ENCODE results near the gene SPDYE8.
"Not testable (repeated sequence)": the region's sequence is repeated elsewhere in the genome, so short reads cannot be mapped to it uniquely, and the experiment has no call there.

The SPDYE8 gene, protein sequence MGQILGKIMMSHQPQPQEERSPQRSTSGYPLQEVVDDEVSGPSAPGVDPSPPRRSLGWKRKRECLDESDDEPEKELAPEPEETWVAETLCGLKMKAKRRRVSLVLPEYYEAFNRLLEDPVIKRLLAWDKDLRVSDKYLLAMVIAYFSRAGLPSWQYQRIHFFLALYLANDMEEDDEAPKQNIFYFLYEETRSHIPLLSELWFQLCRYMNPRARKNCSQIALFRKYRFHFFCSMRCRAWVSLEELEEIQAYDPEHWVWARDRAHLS

DNA sequence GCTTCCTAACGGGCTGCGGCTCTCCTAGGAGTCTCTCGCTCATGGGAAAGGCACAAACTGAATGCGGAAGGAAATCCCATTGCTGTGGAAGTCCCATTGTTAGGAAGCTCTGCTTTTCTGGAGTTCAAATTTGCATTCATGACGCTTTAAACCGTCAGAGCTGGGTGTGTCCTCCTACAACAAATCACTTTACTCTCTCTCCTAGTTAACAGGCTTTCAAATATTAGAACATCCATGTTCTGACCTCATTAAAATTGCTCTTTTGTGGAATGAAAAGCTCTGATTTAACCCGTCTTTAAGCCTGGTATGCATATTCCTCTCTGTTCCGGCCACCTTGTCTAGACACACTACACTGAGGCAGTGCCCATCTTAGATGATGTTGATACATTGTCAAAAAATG, at the start of gene SPDYE8:
TSS of gene SPDYE8 (minus strand) at position 101 of the 400 bp plus-strand sequence. CDS start 1,800 bp downstream, outside the sequence.
- DNase-seq (ENCODE audit: low read depth): not testable (repeated sequence)

DNA sequence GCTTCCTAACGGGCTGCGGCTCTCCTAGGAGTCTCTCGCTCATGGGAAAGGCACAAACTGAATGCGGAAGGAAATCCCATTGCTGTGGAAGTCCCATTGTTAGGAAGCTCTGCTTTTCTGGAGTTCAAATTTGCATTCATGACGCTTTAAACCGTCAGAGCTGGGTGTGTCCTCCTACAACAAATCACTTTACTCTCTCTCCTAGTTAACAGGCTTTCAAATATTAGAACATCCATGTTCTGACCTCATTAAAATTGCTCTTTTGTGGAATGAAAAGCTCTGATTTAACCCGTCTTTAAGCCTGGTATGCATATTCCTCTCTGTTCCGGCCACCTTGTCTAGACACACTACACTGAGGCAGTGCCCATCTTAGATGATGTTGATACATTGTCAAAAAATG, 28.2 kb upstream of the SPDYE8 start, which contains the start of gene SPDYE11:
TSS of gene SPDYE11 (minus strand) at position 101 of the 400 bp plus-strand sequence. CDS start 1,800 bp downstream, outside the sequence.
- not testable (repeated sequence) for DNase-seq (ENCODE audit: low read depth)

DNA sequence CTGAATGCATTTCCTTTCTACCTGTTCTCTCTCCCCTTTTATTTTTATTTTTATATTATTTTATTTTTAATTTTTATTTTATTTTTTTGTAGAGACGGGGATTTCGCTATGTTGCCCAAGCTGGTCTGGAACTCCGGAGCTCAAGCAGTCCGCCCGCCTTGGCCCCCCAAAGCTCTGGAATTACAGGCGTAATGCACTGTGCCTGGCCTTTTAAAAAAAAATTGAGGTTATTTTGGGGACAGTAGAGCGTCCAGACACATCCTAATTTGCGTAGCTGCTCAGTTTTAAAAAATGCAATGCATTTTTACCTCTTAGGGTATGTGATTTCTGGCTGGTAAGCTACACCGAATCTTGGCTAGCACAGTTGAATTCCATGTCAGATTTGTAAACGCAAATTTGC, 23.1 kb downstream of the SPDYE8 start:
- not testable (repeated sequence) for DNase-seq (ENCODE audit: low read depth)

DNA sequence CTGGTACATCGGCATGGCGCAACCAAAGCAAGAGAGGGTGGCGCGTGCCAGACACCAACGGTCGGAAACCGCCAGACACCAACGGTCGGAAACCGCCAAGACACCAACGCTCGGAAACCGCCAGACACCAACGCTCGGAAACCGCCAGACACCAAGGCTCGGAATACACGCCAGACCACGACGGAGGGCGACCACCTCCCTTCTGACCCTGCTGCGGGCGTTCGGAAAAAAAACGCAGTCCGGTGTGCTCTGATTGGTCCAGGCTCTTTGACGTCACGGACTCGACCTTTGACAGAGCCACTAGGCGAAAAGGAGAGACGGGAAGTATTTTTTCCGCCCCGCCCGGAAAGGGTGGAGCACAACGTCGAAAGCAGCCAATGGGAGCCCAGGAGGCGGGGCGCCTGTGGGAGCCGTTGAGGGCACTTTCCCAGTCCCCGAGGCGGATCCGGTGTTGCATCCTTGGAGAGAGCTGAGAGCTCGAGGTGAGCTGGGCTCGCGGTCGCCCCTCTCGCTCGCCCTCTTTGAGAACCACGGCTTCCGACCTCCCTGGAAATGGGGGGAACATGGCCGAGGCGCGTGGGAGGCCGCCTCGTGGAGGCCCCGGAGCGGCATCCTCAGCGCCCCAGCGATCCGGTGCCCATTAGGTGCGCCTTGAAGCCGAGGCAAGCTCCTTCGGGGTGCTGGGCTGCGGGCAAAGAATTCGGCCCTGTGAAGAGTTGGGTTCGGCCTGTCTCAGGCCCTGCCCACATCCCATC, 23.7 kb downstream of the SPDYE8 start:
- DNase-seq (ENCODE audit: low read depth): peak; percentile 85

DNA sequence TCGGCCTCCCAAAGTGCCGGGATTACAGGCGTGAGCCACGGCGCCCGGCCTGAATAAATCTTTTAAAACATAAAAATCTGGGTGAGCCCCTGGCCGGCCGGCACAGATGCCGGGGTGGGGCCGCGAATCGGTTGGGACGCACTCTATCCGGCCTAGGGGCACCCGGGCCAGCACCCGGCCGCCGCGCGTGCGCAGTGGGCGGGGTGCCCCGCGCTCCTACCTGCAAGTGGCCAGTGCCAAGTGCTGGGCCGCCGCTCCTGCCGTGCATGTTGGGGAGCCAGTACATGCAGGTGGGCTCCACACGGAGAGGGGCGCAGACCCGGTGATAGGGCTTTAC, 24.2 kb downstream of the SPDYE8 start:
- DNase-seq (ENCODE audit: low read depth): peak; percentile 59

DNA sequence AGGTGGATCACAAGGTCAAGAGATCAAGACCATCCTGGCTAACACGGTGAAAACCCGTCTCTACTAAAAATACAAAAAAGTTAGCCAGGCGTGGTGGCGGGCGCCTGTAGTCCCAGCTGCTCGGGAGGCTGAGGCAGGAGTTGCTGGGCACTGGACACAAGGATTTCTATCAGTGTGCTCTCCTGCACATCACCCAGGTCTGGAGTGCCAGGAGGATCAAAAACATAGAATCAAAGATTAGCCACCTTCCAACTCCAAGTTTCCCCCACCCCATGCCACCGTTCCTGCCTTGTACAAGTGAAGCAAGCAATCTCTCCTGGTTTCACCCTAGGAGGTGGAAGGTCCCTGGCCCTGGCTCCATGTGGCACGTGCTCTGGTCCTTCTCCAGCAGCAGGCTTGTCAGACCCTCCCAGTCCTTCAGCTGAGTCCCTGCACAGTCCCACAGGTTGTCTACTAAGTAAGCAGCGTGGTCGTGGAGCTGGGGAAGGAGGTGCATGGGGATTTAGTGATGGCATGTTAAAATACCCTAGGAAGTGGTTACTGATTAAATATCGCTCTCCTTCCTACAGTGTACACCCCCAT, 31.6 kb downstream of the SPDYE8 start:
- not testable (repeated sequence) for DNase-seq (ENCODE audit: low read depth)

DNA sequence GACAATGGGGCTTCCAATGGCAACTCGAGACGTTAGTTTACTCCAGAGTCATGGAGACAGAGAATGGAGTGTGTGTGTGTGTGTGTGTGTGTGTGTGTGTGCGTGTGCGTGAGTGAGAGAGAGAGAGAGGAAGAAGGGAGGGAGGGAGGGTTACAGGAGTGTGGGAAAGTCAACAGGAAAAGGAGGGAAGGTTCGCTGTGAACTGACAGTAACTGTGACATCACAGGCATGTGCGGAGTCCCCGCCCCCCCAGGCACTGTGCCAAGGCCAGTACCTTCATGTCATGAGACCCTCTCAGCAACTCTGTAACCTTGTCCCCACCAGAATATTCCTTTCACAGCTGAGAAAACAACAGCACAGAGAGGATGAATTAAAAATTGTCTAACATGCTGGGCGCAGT, 32.1 kb downstream of the SPDYE8 start:
- not testable (repeated sequence) for DNase-seq (ENCODE audit: low read depth)

DNA sequence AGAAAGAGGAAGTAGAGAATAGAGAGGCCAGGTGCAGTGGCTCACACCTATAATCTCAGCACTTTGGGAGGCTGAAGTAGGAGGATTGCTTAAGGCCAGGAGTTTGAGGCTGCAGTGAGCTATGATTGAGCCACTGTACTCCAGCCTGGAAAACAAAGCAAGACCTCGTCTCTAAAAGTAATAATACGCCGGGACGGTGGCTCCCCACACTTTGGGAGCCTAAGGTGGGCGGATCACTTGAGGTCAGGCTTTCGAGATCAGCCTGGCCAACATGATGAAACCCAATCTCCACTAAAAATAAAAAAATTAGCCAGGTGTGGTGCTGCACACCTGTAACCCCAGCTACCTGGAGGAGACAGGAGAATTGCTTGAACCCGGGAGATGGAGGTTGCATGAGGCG, 34.1 kb downstream of the SPDYE8 start:
- DNase-seq (ENCODE audit: low read depth): not testable (repeated sequence)

DNA sequence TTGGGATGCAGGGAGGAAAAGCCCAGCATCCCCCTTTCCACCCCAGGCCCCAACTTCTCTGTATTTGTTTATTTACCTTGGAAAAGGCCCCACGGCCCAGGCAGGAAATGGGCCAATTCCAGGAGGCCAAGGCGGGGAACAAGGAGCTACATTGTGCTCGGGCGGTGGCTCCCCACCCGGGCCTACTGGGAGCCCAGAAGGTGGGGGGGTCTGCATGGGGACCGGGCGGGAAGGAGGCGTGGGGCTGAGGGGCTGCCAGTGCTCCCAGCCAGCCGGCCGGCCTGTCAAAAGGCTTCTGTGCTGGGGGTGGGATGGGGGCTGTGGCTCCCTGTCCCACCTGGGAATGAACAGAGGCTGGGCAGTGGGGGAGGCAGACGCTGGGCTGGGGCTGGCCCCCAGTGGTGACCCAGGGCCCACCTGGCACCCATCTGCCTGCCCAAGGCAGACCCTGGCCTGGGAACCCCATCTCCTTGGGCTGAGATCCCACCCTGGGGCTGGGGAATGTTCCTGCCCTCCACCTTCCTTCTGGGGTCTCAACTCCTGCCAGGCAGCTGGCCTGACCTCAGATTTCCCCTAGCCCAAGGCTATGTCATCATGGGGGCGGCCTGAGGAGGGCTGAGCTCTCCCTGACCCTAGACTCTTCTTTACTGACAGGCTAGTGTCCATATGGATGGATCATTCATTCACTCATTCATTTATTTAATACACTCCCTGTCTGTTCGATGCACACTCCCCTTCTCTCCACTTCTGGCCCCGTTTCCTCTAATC, 39.2 kb downstream of the SPDYE8 start:
- DNase-seq (ENCODE audit: low read depth): not testable (repeated sequence)

DNA sequence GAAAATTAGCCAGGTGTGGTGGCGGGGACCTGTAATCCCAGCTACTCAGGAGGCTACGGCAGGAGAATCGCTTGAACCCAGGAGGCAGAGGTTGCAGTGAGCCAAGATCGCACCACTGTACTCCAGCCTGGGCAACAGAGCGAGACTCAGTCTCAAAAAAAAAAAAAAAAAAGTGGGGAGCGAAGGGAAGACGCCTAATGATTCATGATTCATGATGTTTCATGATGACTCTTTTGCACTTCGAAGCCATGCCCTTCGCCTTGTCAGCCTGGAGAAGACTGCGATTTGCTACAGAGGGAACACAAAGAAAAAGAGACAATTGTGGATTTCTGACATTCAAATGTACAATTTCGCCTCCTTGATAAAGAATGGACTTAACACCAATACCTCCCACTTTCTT, 47.5 kb downstream of the SPDYE8 start:
- not testable (repeated sequence) for DNase-seq (ENCODE audit: low read depth)

DNA sequence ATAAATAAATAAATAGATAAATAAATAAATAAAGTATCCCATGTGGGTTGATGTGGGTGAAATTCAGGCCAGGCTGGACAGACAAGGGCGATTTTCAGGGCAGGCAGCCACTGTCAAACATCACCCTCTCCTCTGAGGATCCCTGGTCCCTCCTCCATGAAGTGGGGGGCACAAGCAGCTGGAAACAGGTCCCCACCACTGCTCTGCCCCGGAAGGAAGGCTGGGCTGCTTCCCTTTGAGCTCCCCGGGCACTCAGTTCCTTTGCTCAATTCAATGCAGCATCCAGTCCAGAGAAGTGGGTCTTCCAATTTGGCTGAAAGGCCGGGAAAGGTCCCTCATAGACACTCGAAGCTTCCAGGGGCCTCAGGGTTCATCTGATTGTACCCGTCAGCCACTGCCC, 49.2 kb downstream of the SPDYE8 start:
- not testable (repeated sequence) for DNase-seq (ENCODE audit: low read depth)

DNA sequence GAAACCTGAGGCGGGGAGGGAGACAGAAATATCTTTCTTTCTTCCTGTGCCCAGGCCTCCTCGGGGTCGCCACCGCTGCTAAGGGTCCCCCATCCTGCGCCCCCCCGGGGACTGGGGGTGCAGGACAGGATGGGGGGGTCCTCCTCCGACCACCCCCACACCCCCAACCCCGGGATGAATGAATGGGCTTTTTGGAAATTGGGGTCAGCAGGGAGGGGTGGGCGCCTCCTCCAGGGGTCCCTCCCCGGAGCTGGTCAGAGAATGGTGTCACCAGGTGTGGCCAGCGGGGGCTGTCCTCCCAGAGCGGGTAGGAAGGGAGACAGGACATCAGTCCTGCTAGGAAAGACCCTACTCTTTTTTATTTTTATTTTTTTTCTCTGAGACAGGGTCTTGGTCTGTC, 53.1 kb downstream of the SPDYE8 start:
- not testable (repeated sequence) for DNase-seq (ENCODE audit: low read depth)

DNA sequence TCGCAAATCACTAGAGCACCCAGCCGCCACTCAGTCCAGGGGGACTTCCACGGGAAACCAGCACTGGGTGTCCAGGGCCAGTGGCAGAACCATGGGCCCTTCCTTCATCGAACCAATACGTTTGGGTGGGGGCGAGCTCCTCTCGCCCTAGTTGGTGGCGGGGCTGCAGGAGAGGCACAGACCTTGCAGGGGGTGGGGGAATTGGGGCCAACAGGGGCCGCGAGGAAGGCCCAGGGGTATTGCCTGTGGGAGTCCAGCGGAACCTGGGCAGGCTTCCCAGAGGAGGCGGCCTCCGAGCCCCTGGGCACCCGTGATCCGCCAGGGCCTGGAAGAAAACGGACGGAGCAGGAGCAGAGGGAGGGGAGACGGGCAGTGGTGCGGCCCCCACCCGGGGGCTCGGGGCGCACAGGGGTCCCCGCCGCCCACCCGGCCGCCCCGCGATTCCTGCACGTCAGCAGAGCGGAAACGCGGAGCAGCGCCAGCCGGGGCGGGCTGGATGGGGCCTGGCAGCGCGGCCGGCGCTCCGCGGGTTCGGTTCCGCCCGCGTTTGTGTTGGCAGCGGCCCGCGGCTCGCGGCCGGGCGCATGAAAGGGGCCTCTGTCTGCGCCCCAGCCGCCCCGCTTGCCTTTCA, 53.8 kb downstream of the SPDYE8 start:
- not testable (repeated sequence) for DNase-seq (ENCODE audit: low read depth)

DNA sequence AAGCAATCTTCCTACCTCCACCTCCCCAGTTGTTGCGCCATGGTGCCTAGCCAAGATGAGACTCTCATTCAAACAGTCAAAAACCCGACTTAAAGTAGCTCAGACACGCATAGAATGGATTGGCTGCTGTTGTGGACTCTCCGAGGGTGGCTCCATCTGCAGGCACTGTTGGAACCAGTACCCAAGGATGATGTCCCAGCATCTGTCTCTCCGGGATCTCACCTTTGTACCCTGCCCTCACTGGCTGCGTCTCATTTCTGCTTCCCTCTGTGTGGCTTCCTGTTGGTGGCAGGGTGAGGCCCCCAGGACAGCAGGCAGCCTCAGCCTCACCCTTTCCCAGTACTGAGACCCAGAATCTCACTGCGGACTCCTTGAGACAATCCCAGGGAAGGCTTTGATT, 54.8 kb downstream of the SPDYE8 start:
- not testable (repeated sequence) for DNase-seq (ENCODE audit: low read depth)

DNA sequence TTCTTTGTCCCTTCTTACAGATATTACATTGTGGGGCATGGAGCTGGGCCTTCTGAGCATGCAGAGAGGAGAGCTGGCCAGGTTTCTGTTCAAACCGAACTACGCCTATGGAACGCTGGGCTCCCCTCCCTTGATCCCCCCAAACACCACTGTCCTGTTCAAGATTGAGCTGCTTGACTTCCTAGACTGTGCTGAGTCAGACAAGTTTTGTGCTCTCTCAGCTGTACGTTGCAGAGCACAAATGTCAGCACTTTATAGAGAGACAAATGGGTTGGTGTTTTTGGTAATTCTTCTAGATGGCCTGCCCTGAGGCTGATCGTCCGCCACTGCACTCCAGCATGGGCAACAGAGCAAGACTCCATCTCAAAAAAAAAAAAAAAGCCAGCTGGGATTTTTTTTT, 58.1 kb downstream of the SPDYE8 start:
- not testable (repeated sequence) for DNase-seq (ENCODE audit: low read depth)
